SK-N-MC (cell line): ENCODE measurements around the gene MTF1.
"Not testable (repeated sequence)": the region's sequence is repeated elsewhere in the genome, so short reads cannot be mapped to it uniquely, and the experiment has no call there.

ENCODE experiments used
- DNase-seq: peaks from one replicate; pipeline ENCODE4 v3.0.0-alpha.2; 2011; ENCODE audit warnings: low read depth, low spot score
- H3K27ac ChIP-seq: fragments of 200-600 bp; sonication (generic); 2 replicates; pipeline ENCODE4 v1.5.1; 2016; ENCODE audit warnings: mixed run types
- H3K36me3 ChIP-seq: fragments of 200-600 bp; sonication (generic); 2 replicates; pipeline ENCODE4 v1.6.1; 2017; ENCODE audit warnings: antibody characterized with exemption, low read length, mixed read lengths; ENCODE audit not compliant: insufficient read depth
- H3K4me3 ChIP-seq: fragments of 200-600 bp; sonication (generic); 2 replicates; pipeline ENCODE4 v1.5.1; 2016
- H3K9ac ChIP-seq: fragments of 200-600 bp; sonication (generic); 2 replicates; pipeline ENCODE4 v1.8.0; 2017; ENCODE audit warnings: mixed run types, mixed read lengths; ENCODE audit not compliant: insufficient read length
- H3K9me3 ChIP-seq: fragments of 200-600 bp; sonication (generic); 2 replicates; pipeline ENCODE4 v1.6.1; 2017; ENCODE audit warnings: low read depth, mild to moderate bottlenecking, antibody characterized with exemption, low read length, moderate library complexity, mixed read lengths
- EZH2 ChIP-seq: fragments of 200-600 bp; sonication (generic); IDR thresholded peaks from one replicate; pipeline ENCODE4 v1.6.1; 2017; ENCODE audit warnings: antibody characterized with exemption
- FOXP2 ChIP-seq: optimal IDR thresholded peaks from 2 replicates; pipeline ENCODE3; 2011; ENCODE audit warnings: mild to moderate bottlenecking, moderate library complexity; ENCODE audit not compliant: insufficient read depth; ENCODE audit errors: extremely low read length, control extremely low read depth
- POLR2AphosphoS5 ChIP-seq: IDR thresholded peaks from 2 replicates; pipeline ENCODE4 v1.6.1; 2012; ENCODE audit warnings: mild to moderate bottlenecking, low read depth, low read length, borderline replicate concordance

Gene MTF1

GRCh38 chr1:37859507-37860345 lies at the start of gene MTF1:
Gene MTF1 (minus strand): TSS chr1:37859592. CDS start chr1:37857658, 1,934 bp downstream.
- H3K36me3 ChIP-seq, result peaks cover 16% of the 10 kb centered on the region
- peak within 1 kb of the TSS; percentile 84 for H3K27ac ChIP-seq
- H3K4me3 ChIP-seq, result peak within 1 kb of the TSS; percentile 88
- H3K9me3 ChIP-seq, result no peaks in the 10 kb centered on the region
- peak; percentile 87 for DNase-seq
- peak within 1 kb of the TSS; percentile 90 for H3K9ac ChIP-seq
- peak; percentile 95 for TF ChIP-seq POLR2AphosphoS5
- no peak for TF ChIP-seq FOXP2

DNA sequence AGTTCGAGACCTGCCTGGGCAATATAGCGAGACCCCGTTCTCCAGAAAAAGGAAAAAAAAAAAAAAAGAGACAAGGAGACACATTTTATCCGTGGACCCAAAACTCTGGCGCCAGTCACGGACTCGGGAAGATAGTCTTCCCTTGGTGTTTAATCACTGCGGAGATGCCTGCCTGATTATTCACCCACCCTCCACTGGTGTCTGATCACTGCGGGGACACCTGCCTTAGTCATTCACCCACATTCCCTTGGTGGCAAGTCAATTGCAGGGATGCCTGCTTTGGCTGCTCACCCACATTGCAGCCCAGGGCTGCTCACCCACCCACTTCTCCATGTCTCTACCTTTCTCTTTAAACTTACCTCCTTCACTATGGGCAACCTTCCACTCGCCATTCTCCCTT lies 49.1 kb upstream of the MTF1 start:
- not testable (repeated sequence) for H3K9me3 ChIP-seq, H3K27ac ChIP-seq, H3K9ac ChIP-seq, DNase-seq, H3K36me3 ChIP-seq, H3K4me3 ChIP-seq

DNA sequence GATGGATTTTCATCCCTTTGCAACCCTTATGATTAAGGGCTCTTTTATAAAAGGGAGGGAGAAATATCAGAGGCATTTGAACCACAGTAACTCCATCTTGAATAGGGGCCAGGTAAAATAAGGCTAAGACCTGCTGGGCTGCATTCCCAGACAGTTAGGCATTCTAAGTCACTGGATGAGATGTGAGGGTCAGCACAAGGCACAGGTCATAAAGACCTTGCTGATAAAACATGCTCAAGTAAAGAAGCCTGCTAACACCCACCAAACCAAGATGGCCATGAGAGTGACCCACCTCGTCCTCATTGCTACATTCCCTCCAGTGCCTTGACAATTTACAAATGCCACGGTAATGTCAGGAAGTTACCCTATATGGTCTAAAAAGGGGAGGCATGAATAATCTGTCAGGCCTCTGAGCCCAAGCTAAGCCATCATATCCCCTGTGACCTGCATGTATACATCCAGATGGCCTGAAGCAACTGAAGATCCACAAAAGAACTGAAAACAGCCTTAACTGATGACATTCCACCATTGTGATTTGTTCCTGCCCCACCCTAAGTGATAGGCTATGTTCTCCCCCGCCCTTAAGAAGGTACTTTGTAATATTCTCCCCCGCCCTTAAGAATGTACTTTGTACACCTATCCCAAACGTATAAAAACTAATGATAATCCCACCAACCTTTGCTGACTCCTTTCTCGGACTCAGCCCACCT lies 48.2 kb upstream of the MTF1 start:
- not testable (repeated sequence) for H3K36me3 ChIP-seq, H3K4me3 ChIP-seq, DNase-seq, H3K9me3 ChIP-seq, H3K27ac ChIP-seq, H3K9ac ChIP-seq

- H3K36me3 ChIP-seq, H3K4me3 ChIP-seq, H3K9ac ChIP-seq, H3K27ac ChIP-seq, DNase-seq, H3K9me3 ChIP-seq: not testable (repeated sequence)
Measured at GRCh38 chr1:37906591-37906990, 47.2 kb upstream of the MTF1 start.

- DNase-seq, result no peak
- no peaks in the 10 kb centered on the region for H3K9me3 ChIP-seq
- no peak overlapping the region for H3K4me3 ChIP-seq
- no peak overlapping the region for H3K27ac ChIP-seq
- TF ChIP-seq FOXP2 (no peak), POLR2AphosphoS5 (no peak), EZH2 (no peak)
- no peak overlapping the region for H3K9ac ChIP-seq
- no peaks in the 10 kb centered on the region for H3K36me3 ChIP-seq
Measured at GRCh38 chr1:37905727-37906126, 46.3 kb upstream of the MTF1 start.

GRCh38 chr1:37903921-37904320 lies 44.5 kb upstream of the MTF1 start:
- H3K36me3 ChIP-seq, DNase-seq, H3K4me3 ChIP-seq, H3K27ac ChIP-seq, H3K9ac ChIP-seq, H3K9me3 ChIP-seq: not testable (repeated sequence)

- TF ChIP-seq POLR2AphosphoS5 (no peak), FOXP2 (no peak), EZH2 (no peak)
- no peak for DNase-seq
- H3K9me3 ChIP-seq, result no peaks in the 10 kb centered on the region
- H3K36me3 ChIP-seq, result no peaks in the 10 kb centered on the region
- H3K4me3 ChIP-seq, result no peak overlapping the region
- H3K27ac ChIP-seq, result no peak overlapping the region
- H3K9ac ChIP-seq, result no peak overlapping the region
Measured at GRCh38 chr1:37902983-37903382, 43.6 kb upstream of the MTF1 start.

DNA sequence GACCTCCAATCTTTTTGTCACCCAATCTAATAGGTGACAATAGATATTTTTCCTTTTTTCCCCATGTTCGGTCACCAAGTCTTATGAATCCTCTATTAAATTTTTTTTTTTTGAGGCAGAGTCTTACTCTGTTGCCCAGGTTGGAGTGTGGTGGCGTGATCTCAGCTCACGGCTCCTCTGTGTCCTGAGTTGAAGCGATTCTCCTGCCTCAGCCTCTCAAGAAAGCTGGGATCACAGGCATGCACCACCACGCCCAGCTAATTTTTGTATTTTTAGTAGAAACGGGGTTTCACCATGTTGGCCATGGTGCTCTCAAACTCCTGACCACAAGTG lies 42.5 kb upstream of the MTF1 start:
- TF ChIP-seq FOXP2 (no peak), POLR2AphosphoS5 (no peak), EZH2 (no peak)
- no peak overlapping the region for H3K9ac ChIP-seq
- H3K4me3 ChIP-seq, result no peak overlapping the region
- no peak for DNase-seq
- H3K27ac ChIP-seq, result no peak overlapping the region
- H3K9me3 ChIP-seq, result no peaks in the 10 kb centered on the region
- H3K36me3 ChIP-seq, result no peaks in the 10 kb centered on the region

DNA sequence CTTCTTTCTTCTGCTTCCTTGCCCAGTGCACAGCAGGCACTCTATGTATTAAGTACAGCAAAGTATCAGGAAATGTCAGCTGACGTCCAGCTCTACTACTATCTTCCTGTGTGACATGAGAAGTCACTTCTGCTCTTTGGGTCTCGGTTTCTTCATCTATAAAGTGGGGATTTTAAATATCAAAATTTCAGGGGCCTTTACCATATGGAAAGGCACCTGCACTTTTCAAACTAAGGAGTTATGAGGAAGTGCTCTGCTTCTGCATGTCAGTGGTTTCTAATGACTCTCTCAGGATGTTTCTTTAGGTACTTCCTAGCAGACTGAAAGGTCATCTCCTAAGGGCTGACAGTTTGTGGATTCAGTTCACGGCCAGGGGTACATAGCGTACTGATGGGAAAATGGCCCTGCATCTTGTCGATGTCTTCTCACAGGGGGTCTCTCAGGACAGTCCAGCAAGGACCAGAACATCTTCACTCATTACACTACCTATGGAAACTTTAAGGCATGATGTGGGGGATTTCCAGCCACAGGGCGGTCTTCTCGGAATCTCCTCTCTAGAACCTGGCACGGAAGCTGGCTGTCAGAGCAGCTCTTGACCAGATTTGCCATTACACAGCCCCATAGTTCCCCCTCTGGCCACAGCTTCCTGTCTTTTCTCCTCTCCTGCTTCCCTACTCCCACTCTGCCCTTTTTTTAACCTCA lies 42.0 kb upstream of the MTF1 start:
- no peak overlapping the region for H3K9ac ChIP-seq
- no peak overlapping the region for H3K27ac ChIP-seq
- no peaks in the 10 kb centered on the region for H3K9me3 ChIP-seq
- no peak overlapping the region for H3K4me3 ChIP-seq
- TF ChIP-seq FOXP2 (no peak), POLR2AphosphoS5 (no peak)
- H3K36me3 ChIP-seq, result no peaks in the 10 kb centered on the region
- no peak for DNase-seq

DNA sequence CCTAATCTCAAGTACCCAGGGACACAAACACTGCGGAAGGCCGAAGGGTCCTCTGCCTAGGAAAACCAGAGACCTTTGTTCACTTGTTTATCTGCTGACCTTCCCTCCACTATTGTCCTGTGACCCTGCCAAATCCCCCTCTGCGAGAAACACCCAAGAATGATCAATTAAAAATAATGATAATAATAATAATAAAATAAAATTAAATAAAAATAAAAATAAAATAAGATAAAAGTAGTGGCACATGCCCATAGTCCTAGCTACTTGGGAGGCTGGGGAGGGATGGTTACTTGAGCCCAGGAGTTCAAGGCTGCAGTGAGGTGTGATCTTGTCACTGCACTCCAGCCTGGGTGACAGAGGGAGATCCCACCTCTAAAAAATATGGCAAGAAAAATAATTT lies 38.2 kb upstream of the MTF1 start:
- DNase-seq, H3K4me3 ChIP-seq, H3K27ac ChIP-seq, H3K9me3 ChIP-seq, H3K36me3 ChIP-seq, H3K9ac ChIP-seq: not testable (repeated sequence)
